Measurements from ENCODE around the gene C9.
"Not testable (repeated sequence)": the region's sequence is repeated elsewhere in the genome, so short reads cannot be mapped to it uniquely, and the experiment has no call there.

The C9 gene

GRCh38 chr5:39235648-39236047 is 128.6 kb downstream of the C9 start:
- no peak for DNase-seq

GRCh38 chr5:39234494-39234893 is 129.8 kb downstream of the C9 start:
- intact Hi-C loops (cut with DNase I); DNase-seq: not testable (repeated sequence)

More at GRCh38 chr5:39235648-39236047, 128.6 kb downstream of the C9 start:
- intact Hi-C loops (cut with DNase I): no loop called here
